HG03520 (cell line): ENCODE data around the gene NFATC2IP.
A peak's percentile ranks its signal among the peaks of the same experiment; 100 is the strongest.
"Not testable (repeated sequence)": the region's sequence is repeated elsewhere in the genome, so short reads cannot be mapped to it uniquely, and the experiment has no call there.

ENCODE experiments used
- ATAC-seq: cut with Tn5 transposase; IDR thresholded peaks from one replicate; pipeline ENCODE4 v1.9.1; 2021; ENCODE audit warnings: mild to moderate bottlenecking, moderate library complexity; ENCODE audit not compliant: unreplicated experiment

Gene NFATC2IP

DNA sequence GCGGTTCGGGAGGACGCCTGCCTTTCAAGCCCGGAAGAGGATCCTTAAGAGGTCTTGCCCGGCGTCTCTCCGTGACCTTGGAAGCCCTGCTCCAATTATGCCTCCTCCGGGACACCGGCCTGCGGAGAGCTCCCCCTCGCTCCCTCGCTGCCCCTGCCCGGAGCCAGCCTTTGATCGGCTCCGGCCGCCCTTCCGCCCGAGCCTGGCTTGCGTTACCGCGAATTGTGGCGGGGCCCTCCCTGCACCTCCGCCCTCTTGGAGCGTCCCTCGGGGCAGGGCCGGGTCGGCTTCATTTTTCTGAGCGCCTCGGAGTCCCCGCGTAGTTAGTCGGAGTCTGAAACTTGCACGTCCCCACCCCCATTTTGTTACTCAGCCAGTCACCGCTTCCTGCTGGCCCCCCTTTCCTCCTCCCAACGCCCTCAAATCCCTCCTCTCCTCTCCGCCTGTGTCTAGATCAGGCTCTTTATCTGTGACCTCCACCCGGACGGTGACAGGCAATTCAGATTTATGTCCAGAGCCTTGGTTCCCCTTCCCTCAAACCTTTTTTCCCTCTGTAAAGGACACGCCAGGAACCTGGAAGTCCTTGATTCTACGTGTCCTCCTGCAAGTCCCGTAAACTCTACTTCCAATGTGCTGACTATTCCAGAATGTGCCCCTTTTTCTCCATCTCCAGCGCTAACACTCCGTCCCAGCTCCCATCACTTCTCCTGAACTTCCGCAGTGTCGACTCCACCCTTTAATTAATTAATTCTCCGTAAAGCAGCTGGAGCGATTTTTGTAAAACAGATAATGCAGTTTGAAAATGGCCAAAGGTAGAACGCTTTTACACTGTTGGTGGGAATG is 25.1 kb upstream of the NFATC2IP start:
- ATAC-seq, result peak; percentile 27

- ATAC-seq, result not testable (repeated sequence)
These were observed 24.5 kb upstream of the NFATC2IP start for GRCh38 chr16:28926284-28926683.

- ATAC-seq, result no peak
These were observed 22.9 kb upstream of the NFATC2IP start for GRCh38 chr16:28927815-28928214.

DNA sequence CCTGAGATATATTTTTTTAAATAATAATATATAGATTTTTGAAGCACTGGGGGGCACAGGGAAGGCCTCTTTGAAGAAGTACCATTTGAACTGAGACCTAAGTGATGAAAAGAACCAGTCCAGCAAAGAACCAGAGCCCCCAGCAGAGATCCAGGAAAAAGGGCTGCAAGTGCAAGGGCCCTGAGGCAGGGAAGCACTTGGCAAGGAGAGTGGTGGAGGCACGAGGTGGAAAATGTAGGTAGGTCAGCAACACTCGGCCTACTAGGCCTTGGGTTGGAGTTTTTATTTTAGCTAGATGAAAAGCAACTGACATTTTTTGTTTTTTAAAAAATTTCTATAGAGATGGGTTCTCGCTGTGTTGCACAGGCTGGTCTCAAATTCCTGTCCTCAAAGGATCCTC is 20.5 kb upstream of the NFATC2IP start:
- no peak for ATAC-seq

- no peak for ATAC-seq
These were observed 20.1 kb upstream of the NFATC2IP start for GRCh38 chr16:28930652-28931051.

GRCh38 chr16:28931801-28932225 is 18.9 kb upstream of the NFATC2IP start, which contains the start of gene CD19:
Gene CD19 (plus strand): TSS chr16:28931971. CDS start chr16:28932001, 30 bp downstream.
- ATAC-seq, result no peak

- no peak for ATAC-seq
These were observed 18.2 kb upstream of the NFATC2IP start for GRCh38 chr16:28932339-28933141.

DNA sequence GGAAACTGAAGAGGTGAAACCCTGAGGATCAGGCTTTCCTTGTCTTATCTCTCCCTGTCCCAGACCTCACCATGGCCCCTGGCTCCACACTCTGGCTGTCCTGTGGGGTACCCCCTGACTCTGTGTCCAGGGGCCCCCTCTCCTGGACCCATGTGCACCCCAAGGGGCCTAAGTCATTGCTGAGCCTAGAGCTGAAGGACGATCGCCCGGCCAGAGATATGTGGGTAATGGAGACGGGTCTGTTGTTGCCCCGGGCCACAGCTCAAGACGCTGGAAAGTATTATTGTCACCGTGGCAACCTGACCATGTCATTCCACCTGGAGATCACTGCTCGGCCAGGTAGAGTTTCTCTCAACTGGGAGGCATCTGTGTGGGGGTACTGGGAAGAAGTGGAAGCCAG is 17.6 kb upstream of the NFATC2IP start:
- ATAC-seq, result no peak

DNA sequence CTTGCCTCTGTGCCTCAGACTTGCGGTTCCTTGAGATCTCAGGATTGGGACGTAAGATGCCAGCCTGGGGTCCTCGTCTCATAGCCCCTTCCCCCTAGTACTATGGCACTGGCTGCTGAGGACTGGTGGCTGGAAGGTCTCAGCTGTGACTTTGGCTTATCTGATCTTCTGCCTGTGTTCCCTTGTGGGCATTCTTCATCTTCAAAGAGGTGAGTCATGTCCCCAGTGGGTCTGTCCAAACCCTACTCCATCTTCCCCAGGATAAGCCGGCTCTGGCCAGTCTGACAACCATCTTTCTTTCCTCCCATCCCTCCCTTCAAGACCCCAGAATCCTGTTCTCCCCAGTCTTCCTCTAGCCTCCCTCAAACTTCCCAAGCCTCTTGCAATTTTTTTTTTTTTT is 15.4 kb upstream of the NFATC2IP start:
- ATAC-seq, result no peak

- no peak for ATAC-seq
These were observed 14.6 kb upstream of the NFATC2IP start for GRCh38 chr16:28935924-28936783.

- ATAC-seq, result no peak
These were observed 14.0 kb upstream of the NFATC2IP start for GRCh38 chr16:28936784-28937155.

GRCh38 chr16:28937222-28937876 is 13.4 kb upstream of the NFATC2IP start:
- no peak for ATAC-seq

GRCh38 chr16:28938721-28939120 is 12.0 kb upstream of the NFATC2IP start:
- no peak for ATAC-seq

- not testable (repeated sequence) for ATAC-seq
These were observed 10.9 kb upstream of the NFATC2IP start for GRCh38 chr16:28939825-28940224.

DNA sequence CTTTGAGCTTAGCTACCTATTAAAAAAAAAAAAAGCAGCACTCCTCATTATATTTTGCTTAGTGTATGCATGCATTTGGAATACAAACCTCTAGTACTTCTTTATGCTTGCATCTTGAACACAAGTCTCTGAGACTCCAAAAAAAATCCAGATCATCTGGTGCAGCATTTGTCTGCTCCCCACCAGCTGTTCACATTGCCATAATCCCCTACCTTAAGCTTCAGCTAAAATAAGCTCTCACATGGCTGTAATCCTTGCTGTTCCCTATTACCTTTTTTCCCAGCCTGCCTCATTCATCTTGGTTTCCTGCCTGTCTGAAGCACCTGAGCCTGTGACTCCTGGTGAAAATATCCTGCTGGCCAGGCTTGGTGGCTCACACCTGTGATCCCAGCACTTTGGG is 7.5 kb upstream of the NFATC2IP start:
- ATAC-seq, result no peak

GRCh38 chr16:28946681-28947080 is 4.1 kb upstream of the NFATC2IP start:
- ATAC-seq, result no peak

- no peak for ATAC-seq
These were observed 740 bp downstream of the NFATC2IP start for GRCh38 chr16:28951410-28951943.

GRCh38 chr16:28958216-28958615 is 7.5 kb downstream of the NFATC2IP start:
- ATAC-seq, result no peak

DNA sequence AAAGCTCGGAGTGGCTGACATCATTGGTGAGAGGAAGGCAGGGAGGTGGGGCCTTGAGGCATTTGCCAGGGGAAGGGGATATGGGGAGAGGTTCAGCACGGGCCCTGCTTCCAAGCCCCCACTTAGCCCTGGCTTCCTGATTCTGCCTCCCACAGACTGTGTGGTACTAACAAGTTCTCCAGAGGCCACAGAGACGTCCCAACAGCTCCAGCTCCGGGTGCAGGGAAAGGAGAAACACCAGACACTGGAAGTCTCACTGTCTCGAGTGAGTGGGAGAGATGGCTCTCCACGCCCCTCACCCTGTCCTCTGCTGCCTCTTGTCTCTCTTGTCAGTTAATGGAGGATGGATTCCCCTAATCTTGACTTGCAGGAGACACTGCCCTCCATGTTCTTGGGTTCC is 8.1 kb downstream of the NFATC2IP start:
- ATAC-seq, result no peak

- ATAC-seq, result no peak
These were observed 13.3 kb downstream of the NFATC2IP start for GRCh38 chr16:28964072-28964471.
